ENCODE data around the gene MGAT5. TPM values are rescaled to one million over a fixed set of nuclear protein-coding genes. Genes with fewer than 3 reads are reported as not detected.

The MGAT5 gene
- total and polyA plus RNA-seq, 7 donors, result 1.1 to 7.0 (median 2.1) TPM

DNA sequence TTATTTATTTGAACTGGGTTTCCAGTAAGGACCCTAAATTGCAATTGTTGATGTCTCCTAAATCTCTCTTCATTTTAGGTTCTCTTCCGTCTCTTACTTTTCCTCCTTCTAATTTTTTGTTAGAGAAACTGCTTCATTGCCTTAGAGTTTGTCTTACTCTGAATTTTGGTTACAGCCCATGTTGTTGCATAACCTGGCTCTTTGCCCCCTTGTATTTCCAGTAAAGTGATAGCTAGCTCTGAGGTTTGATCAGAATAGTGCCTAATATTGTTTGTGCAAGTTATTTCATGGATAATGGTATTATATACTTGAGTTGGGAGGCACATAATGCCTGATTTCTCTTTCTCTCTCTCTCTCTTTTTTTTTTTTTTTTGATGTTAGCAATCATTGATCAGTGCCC, 71.8 kb downstream of the MGAT5 start:
- Histone ChIP-seq H3K4me3 (no peak overlapping the region), H3K36me3 (ENCODE audit: insufficient read depth in 1 of 2, low read depth in 1 of 2) (no peaks in the 10 kb centered on the region), H3K9me3 (no peaks in the 10 kb centered on the region), H3K27me3 (ENCODE audit: insufficient read depth in 3 of 3, low read length in 2 of 3) (no peaks in the 10 kb centered on the region), H3K4me1 (no peaks in the 10 kb centered on the region), H3K27ac (no peak overlapping the region)
- no peak for ATAC-seq
- TF ChIP-seq, protein P1, sequence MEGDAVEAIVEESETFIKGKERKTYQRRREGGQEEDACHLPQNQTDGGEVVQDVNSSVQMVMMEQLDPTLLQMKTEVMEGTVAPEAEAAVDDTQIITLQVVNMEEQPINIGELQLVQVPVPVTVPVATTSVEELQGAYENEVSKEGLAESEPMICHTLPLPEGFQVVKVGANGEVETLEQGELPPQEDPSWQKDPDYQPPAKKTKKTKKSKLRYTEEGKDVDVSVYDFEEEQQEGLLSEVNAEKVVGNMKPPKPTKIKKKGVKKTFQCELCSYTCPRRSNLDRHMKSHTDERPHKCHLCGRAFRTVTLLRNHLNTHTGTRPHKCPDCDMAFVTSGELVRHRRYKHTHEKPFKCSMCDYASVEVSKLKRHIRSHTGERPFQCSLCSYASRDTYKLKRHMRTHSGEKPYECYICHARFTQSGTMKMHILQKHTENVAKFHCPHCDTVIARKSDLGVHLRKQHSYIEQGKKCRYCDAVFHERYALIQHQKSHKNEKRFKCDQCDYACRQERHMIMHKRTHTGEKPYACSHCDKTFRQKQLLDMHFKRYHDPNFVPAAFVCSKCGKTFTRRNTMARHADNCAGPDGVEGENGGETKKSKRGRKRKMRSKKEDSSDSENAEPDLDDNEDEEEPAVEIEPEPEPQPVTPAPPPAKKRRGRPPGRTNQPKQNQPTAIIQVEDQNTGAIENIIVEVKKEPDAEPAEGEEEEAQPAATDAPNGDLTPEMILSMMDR (IDR thresholded peaks at IDR 0.05), result no peak
- WGBS, 3 donors, result 79 to 91% (median 86%) methylated on average over 1 of the region's 1 CpG
- DNase-seq, result no peak
- intact Hi-C loops (cut with DNase I), result no loop called here

DNA sequence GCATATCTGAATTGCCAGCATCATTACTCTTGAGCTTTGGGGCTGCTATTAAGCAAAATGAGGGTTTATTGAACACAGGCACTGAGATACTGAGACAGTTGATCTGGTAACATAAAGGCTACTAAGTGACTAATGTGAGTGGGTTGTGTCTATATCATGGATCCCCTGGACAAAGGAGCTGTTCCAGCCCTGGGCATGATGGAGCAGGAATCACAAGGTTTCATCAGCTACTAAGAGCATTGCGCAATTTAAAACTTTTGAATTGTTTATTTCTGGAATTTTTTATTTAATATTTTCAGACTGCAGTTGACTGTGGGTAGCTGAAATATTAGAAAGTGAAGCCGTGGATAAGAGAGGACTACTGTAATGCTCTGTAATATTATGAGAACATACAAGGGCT, 73.5 kb downstream of the MGAT5 start:
- Histone ChIP-seq H3K36me3 (ENCODE audit: insufficient read depth in 1 of 2, low read depth in 1 of 2) (no peaks in the 10 kb centered on the region), H3K4me1 (no peaks in the 10 kb centered on the region), H3K27me3 (ENCODE audit: insufficient read depth in 3 of 3, low read length in 2 of 3) (no peaks in the 10 kb centered on the region), H3K27ac (no peak overlapping the region), H3K4me3 (no peak overlapping the region), H3K9me3 (no peaks in the 10 kb centered on the region)
- 90 to 97% (median 95%) methylated on average over 2 of the region's 2 CpGs for WGBS, 3 donors
- intact Hi-C loops (cut with DNase I), result no loop called here
- ATAC-seq (no peak), DNase-seq (no peak)
- TF ChIP-seq, protein P1 (IDR thresholded peaks at IDR 0.05), result no peak

GRCh38 chr2:134331081-134331480, 77.2 kb downstream of the MGAT5 start:
- Histone ChIP-seq H3K27ac (no peak overlapping the region), H3K27me3 (ENCODE audit: insufficient read depth in 3 of 3, low read length in 2 of 3) (no peaks in the 10 kb centered on the region), H3K4me3 (no peak overlapping the region), H3K9me3 (no peaks in the 10 kb centered on the region), H3K4me1 (no peaks in the 10 kb centered on the region), H3K36me3 (ENCODE audit: insufficient read depth in 1 of 2, low read depth in 1 of 2) (no peaks in the 10 kb centered on the region)
- no peak for DNase-seq
- no peak for ATAC-seq
- intact Hi-C loops (cut with DNase I), result no loop called here
- WGBS, 3 donors, result 71 to 99% (median 96%) methylated on average over 3 of the region's 3 CpGs
- TF ChIP-seq, protein P1 (IDR thresholded peaks at IDR 0.05), result no peak

- Histone ChIP-seq H3K27me3 (ENCODE audit: insufficient read depth in 3 of 3, low read length in 2 of 3) (no peaks in the 10 kb centered on the region), H3K27ac (no peak overlapping the region), H3K9me3 (no peaks in the 10 kb centered on the region), H3K4me1 (no peaks in the 10 kb centered on the region), H3K4me3 (no peak overlapping the region), H3K36me3 (ENCODE audit: insufficient read depth in 1 of 2, low read depth in 1 of 2) (no peaks in the 10 kb centered on the region)
- DNase-seq, result no peak
- no peak for ATAC-seq
- 32 to 39% (median 32%) methylated on average over 3 of the region's 3 CpGs for WGBS, 3 donors
- intact Hi-C loops (cut with DNase I), result no loop called here
- TF ChIP-seq, protein P1 (IDR thresholded peaks at IDR 0.05), result no peak
Observed at GRCh38 chr2:134333646-134334189, 79.8 kb downstream of the MGAT5 start.

All from psoas muscle (tissue), 8 donors.